Measurements from ENCODE around the gene DOC2B.

DNA sequence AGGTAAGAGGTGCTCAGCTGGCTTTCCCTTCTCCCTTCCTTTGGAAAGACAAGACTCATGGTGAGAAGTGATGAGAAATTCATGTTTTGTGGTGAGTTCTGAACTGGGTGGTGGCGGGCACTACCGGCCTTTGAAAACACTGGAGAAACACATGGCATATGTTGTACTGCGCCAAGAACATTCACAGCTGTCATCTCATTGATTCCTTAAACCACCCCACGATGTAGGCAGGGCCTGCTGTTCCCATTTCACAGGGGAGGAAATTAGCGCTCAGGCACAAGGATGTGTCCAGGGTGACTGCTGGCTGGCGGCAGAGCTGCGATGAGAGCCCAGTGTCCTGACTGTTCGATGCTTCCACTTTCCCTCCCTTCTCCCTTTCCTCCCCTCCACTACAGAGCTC lies 1.6 kb upstream of the DOC2B start:
- TF ChIP-seq ZNF423 (tag by site-specific recombination; IDR thresholded peaks at IDR 0.05) (no peak), MEIS1 (CRISPR knock-in tag; IDR thresholded peaks at IDR 0.05; ENCODE audit: borderline replicate concordance) (no peak), CTCF (tag by site-specific recombination; IDR thresholded peaks at IDR 0.05) (no peak), ZNF239 (tag by site-specific recombination; IDR thresholded peaks at IDR 0.05) (no peak), TCF7L2 (IDR thresholded peaks at IDR 0.05; ENCODE audit: borderline replicate concordance, low read depth, low read length) (no peak), ZXDB (tag by site-specific recombination; IDR thresholded peaks at IDR 0.05) (no peak)

All from HEK293 (cell line).